HG02571 (cell line): ENCODE measurements around the gene TM9SF3.

Experiments
- ATAC-seq: cut with Tn5 transposase; IDR thresholded peaks from one replicate; pipeline ENCODE4 v1.9.1; 2021; ENCODE audit warnings: mild to moderate bottlenecking, moderate library complexity; ENCODE audit not compliant: unreplicated experiment

Gene TM9SF3

GRCh38 chr10:96482815-96483588, 103.8 kb downstream of the TM9SF3 start:
- no peak for ATAC-seq

DNA sequence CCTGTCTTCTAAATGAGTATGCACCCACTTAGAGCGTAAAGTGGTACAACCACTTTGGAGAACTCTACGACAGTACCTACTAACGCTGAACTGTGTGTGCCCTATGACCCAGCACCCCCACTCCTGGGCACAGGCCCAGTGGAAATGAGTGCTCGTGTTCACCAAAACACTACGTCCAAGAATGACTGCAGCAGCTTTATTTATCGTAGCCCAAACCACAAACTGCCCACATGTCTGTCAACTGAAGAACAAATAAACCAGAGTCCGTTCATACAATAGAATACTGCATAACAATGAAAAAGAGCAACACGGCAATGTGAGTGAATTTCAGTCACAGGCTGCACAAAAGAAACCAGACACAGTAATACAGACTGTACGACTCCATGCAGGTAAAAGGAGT, 108.5 kb downstream of the TM9SF3 start:
- ATAC-seq: no peak

DNA sequence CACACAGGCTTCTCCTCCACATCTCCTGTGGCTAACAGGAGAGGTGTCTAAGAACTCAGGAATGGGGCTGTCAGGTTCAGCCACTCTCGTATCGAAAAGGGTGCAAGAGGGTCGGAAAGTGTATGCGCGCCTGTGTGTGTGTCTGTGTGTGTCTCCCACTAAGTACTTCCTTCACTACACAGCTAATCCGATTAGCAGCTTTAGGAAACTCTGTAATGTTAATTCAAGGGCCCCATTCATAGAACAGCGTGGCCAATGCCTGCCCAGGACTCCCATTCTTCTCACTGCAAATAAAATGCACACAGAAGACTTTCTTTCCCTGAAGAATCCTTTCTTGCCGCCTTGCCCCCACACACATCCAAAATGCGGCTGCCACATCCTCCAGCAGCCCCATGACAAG, 112.9 kb downstream of the TM9SF3 start:
- ATAC-seq: no peak

DNA sequence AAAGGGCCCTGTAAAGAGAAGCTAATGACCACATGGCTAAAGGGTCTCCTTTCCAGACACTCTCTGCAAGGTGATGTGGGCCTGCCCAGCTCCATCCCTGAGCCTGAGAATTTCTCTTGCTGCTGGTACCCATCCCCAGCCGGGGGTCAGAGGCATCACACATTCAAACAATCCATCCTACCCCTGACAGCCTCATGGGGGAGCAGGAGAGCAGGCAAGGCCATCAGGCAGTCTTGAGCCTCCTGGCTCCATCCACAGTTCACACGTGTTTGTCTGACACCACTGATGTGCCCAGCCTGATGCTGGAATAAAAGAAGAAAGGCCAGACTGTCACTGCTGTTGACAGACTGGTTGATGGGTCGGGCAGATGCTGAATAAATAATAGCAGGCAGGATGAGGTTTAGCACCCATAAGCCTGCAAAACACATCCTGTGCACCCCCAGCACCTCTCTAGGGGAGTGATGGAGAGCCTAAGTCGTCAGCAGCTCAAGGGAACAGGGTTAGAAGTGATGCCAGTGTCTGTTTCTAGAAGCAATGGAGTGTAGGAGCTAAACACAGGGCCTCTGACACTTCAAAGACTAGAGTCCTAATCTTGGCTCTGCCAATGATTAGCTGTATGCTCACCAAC, 116.6 kb downstream of the TM9SF3 start:
- ATAC-seq: no peak

DNA sequence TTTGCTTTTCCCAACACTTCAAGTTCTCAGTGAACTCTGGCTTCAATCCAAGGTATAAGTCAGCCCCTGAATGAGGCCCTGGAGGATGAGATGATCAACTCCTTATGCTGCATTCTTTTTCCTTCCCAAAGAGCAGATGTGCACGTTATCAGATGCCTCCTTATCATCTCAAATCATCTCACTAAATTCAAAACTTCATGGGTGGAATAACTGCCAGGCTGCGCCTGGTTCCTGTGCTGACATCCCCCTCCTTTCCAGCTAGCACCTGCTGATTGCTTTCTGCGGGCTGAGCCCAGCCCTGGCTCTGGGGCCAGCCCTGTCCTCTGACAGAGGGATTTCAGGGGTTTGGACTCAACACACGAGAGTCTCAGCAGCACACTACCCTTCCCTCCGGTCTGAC, 118.0 kb downstream of the TM9SF3 start:
- ATAC-seq: no peak
